HEK293T (cell line): ENCODE data around the gene OVOL2.
"Not testable (repeated sequence)": the region's sequence is repeated elsewhere in the genome, so short reads cannot be mapped to it uniquely, and the experiment has no call there.

Experiments
- FOXA1 ChIP-seq: fragments of 450-650 bp; IDR thresholded peaks from 2 replicates; pipeline ENCODE4 v1.6.1; 2016; ENCODE audit warnings: mild to moderate bottlenecking
- LEF1 ChIP-seq: fragments of 450-650 bp; IDR thresholded peaks from 2 replicates; pipeline ENCODE4 v1.6.1; 2017; ENCODE audit warnings: mild to moderate bottlenecking, borderline replicate concordance
- SP1 ChIP-seq: fragments of 450-650 bp; IDR thresholded peaks from 2 replicates; pipeline ENCODE4 v1.6.1; 2017
- SUZ12 ChIP-seq: fragments of 450-650 bp; IDR thresholded peaks from 2 replicates; pipeline ENCODE4 v1.6.1; 2016; ENCODE audit warnings: mild to moderate bottlenecking

- not testable (repeated sequence) for TF ChIP-seq SUZ12, LEF1, SP1, FOXA1
Observed at GRCh38 chr20:18100569-18100968, 42.9 kb upstream of the OVOL2 start.
